Measurements from ENCODE around the gene CLN6. TPM values are rescaled to one million over a fixed set of nuclear protein-coding genes. Genes with fewer than 3 reads are reported as not detected.

CLN6 gene
- total and polyA plus RNA-seq, 9 of the 15 experiments (the other 6 are each of a cell fraction or from before 2014, with no cell fraction given) = 0.71 to 53.3 (median 39.3) TPM

DNA sequence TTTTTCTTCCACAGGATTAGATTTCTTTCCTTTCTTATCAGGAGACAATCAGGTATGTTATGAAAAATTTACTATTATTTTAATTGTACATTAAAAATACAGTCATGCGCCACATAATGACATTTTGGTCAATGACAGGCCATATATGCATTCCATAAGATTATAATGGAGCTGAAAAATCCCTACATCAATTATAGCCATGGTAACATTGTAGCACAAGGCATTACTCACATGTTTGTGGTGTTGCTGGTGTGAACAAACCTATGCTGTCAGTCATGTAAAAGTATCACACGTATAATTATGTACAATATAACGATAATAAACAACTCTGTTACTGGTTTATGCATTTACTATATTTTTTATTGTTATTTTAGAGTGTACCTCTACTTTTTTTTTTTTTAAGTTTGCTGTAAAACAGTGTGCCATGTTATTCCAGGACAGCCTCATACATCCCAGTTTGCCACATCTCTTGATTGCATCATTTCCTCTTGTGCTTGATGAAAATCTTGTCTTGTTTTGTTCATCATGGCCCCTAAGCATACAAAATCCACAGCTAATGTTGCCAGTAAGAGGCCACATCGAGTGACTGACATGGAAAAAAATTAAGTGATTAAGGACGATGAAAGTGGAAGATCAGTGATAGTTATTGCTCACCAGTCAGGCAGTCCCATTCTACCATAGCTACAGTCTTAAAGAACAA is 45.8 kb downstream of the CLN6 start (continued):
- TF ChIP-seq, protein P1, sequence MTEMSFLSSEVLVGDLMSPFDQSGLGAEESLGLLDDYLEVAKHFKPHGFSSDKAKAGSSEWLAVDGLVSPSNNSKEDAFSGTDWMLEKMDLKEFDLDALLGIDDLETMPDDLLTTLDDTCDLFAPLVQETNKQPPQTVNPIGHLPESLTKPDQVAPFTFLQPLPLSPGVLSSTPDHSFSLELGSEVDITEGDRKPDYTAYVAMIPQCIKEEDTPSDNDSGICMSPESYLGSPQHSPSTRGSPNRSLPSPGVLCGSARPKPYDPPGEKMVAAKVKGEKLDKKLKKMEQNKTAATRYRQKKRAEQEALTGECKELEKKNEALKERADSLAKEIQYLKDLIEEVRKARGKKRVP (CRISPR knock-in tag; IDR thresholded peaks at IDR 0.05) = peak; percentile 77
- no peak for TF ChIP-seq PHB2 (IDR thresholded peaks at IDR 0.05; ENCODE audit: low read depth)
- peak; percentile 60; the same call in 1 of the 2 replicates for TF ChIP-seq ZSCAN32 (CRISPR knock-in tag; IDR thresholded peaks at IDR 0.05)
- 0 out of 2 replicates have a peak, but pooled peaks have one; percentile 19 for TF ChIP-seq CEBPB (tag; IDR thresholded peaks at IDR 0.05)
- TF ChIP-seq DMBX1 (CRISPR knock-in tag; IDR thresholded peaks at IDR 0.05; ENCODE audit: borderline replicate concordance) = peak; percentile 58; the same call in 1 of the 2 replicates

DNA sequence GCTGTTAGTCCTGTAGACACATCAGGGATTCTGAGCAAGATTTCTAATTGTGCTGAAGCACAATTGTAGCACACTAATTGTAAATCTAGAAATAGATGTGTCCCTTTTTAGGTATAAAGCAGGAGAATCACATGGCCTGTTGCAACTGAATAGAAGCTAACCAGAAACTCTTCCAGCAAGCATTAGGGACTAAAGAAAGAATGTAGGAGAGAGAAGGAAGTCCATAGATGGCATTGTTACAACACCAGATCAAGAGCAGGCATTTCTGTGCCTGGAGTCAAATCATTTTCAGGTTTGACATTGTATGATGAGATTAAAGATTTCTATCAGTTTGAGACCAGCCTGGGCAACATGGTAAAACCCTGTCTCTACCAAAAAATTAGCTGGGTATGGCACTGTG is 51.8 kb downstream of the CLN6 start:
- no peak for ATAC-seq
- H4K20me1 ChIP-seq (replicated peaks; ENCODE audit: control insufficient read depth, insufficient read depth, low read length) = no peaks in the 10 kb centered on the region
- H2AFZ ChIP-seq (ENCODE audit: low read depth, low read length) = no peak overlapping the region
- POLR2A ChIA-PET = interaction anchor here (0.7 kb wide), 1 partner anchor 111 kb away, joined by 3 read pairs; no protein-coding TSS in a partner anchor
- H3K36me3 ChIP-seq (ENCODE audit: control insufficient read depth, insufficient read depth, low read length) = peaks cover 75% of the 10 kb centered on the region
- no TSS peak for BruUV-seq (replicated peaks)
- no peaks in the 10 kb centered on the region for H3K27me3 ChIP-seq (ENCODE audit: control insufficient read depth in 2 of 2, insufficient read depth in 2 of 2, low read length in 2 of 2)
- no peak for DNase-seq (ENCODE audit: extremely low read depth in 1 of 4, low spot score in 3 of 4)
- H3K4me3 ChIP-seq = no peak overlapping the region
- no peak overlapping the region for H3K27ac ChIP-seq (ENCODE audit: extremely low read depth, low read depth, low read length)
- no peaks in the 10 kb centered on the region for H3K4me1 ChIP-seq (replicated peaks in 1 of 2; ENCODE audit: control insufficient read depth in 2 of 2, insufficient read depth in 2 of 2, low read length in 2 of 2)
- H3K4me2 ChIP-seq (ENCODE audit: insufficient read depth, low read length) = no peak overlapping the region
- no peaks in the 10 kb centered on the region for H3K9me1 ChIP-seq (ENCODE audit: control insufficient read depth, insufficient read depth, low read length)
- peak; percentile 29 for FAIRE-seq
- in situ Hi-C loops (cut with MboI) (no loop called here), intact Hi-C loops (cut with micrococcal nuclease) (no loop called here)
- H3K9ac ChIP-seq (ENCODE audit: insufficient read depth in 1 of 2, low read depth in 2 of 2, low read length in 2 of 2) = no peak overlapping the region
- no peak for TF ChIP-seq DACH1 (IDR thresholded peaks at IDR 0.05; ENCODE audit: partially characterized antibody)
- no peak for TF ChIP-seq ZNF830 (CRISPR knock-in tag; IDR thresholded peaks at IDR 0.05)
- no peak for TF ChIP-seq TBP (optimal IDR thresholded peaks at IDR 0.05; ENCODE audit: low read depth, low read length)
- TF ChIP-seq GATAD2A (IDR thresholded peaks at IDR 0.05) = no peak
- TF ChIP-seq RBFOX2 (IDR thresholded peaks at IDR 0.05; ENCODE audit: low read depth, low read length) = no peak
- TF ChIP-seq, protein P2, sequence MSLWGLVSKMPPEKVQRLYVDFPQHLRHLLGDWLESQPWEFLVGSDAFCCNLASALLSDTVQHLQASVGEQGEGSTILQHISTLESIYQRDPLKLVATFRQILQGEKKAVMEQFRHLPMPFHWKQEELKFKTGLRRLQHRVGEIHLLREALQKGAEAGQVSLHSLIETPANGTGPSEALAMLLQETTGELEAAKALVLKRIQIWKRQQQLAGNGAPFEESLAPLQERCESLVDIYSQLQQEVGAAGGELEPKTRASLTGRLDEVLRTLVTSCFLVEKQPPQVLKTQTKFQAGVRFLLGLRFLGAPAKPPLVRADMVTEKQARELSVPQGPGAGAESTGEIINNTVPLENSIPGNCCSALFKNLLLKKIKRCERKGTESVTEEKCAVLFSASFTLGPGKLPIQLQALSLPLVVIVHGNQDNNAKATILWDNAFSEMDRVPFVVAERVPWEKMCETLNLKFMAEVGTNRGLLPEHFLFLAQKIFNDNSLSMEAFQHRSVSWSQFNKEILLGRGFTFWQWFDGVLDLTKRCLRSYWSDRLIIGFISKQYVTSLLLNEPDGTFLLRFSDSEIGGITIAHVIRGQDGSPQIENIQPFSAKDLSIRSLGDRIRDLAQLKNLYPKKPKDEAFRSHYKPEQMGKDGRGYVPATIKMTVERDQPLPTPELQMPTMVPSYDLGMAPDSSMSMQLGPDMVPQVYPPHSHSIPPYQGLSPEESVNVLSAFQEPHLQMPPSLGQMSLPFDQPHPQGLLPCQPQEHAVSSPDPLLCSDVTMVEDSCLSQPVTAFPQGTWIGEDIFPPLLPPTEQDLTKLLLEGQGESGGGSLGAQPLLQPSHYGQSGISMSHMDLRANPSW (CRISPR knock-in tag; IDR thresholded peaks at IDR 0.05) = no peak
- no peaks in the 10 kb centered on the region for H3K79me2 ChIP-seq (ENCODE audit: control insufficient read depth, insufficient read depth, low read length)
- H3K9me3 ChIP-seq (replicated peaks; ENCODE audit: control insufficient read depth, insufficient read depth, low read depth, low read length) = no peaks in the 10 kb centered on the region
- CTCF ChIA-PET (ENCODE audit: low intra/inter-chr PET ratio) = no interaction called here
